Inflammatory macrophage treated with lipopolysaccharide for 4 hours (primary cell): Measurements from ENCODE around the gene ARHGAP8.
"Not testable (repeated sequence)": the region's sequence is repeated elsewhere in the genome, so short reads cannot be mapped to it uniquely, and the experiment has no call there.

Experiments
- DNase-seq: peaks from one replicate; pipeline ENCODE4 v3.0.0-alpha.2; 2020

ARHGAP8 gene

DNA sequence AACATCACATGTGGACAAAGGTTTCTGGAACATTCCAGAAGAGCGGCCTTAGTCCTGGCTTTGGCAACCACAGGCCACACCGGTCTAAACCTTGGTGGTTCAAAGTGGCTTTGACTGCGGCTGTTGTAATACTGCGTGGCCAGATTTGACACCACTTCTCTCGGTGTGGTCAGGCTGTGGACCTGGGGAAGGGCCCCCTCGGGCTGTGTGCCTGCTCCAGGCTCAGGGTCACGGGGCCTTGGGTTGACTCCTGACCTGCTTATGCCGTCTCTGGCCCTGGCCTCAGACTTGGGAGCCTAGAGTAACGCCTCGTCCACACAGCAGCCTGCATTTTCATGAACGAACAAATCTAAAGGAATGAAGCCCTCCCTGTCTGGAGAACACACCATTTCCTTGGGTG lies 139.4 kb downstream of the ARHGAP8 start:
- no peak for DNase-seq

DNA sequence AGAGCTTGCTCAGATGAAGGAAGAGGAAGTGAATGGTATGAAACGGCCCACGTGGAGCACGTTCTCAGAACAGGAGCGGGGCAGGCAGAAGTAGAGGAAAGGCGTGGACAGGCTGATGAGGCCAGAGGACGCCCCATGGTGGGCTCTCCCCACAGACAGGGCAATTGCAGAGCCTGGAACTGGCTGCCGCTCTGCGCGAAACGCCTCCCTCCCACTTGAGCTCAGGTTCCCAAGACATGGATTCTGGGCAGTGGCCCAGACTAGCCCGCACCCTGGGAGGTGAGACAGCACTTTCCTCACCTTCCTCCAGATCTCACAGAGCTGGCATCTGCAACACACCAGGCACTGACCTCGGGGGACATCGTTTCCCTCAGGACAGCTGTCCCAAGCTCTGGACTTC lies 139.9 kb downstream of the ARHGAP8 start:
- DNase-seq = no peak

DNA sequence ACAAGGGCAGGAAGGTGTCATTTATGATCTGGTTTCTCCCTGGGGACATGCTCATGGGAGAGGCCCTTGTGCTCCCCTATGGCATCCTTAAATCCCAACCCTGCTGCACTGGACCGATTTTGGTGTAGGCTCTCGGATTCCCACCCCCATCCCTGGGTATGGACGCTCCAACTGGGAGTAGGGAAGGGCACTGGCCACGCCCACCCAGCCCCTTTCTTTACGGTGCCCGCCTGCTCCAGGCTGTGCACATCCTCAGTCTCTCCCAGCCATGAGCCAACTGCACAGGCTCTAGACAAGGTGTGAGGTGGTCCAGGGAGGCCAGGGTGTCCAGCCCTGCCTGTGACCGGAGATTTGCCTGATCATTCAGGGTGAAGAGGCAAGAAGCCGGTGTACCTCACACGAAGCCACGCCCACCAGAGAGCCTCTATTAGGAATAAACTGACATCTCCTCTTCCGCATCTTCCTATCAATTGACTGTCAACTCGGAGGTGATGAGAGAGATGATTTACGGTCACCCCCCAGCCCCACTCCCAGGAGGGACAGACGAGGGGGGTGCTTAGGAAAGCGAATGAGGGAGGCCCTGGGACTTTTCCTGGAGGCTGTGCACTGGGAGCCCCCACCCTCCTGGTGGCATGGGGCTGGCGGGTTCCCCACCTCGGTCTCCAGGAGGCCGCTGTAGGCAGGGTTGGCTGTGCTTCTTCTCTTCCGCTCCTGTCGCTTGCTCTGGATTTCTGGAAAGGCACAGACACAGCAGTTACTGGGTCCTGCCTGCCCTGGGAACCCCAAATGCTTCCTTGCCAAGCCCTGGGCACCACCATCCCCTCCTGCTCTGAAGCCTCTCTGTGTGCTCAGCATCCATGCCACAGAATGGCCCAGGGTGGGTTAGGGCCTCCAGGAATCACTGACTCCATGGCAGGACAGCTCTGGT lies 140.7 kb downstream of the ARHGAP8 start:
- DNase-seq = no peak

DNA sequence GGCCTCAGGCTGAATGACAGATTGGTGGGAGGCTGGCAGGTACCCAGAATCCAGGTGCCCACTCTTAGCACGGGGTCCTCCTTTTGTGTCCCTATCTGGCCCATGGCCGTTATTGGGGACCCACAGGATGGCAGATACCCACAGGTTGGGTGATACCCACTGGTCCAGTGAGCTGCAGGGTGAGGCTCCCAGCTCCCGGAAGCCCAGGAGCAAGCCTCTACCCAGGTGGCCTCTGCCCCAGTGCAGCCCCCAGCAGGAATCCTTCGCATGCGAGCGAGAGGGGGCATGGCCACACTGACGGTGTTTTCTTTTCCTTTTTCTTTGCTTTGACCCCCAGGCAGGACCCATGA lies 141.3 kb downstream of the ARHGAP8 start:
- DNase-seq = no peak

DNA sequence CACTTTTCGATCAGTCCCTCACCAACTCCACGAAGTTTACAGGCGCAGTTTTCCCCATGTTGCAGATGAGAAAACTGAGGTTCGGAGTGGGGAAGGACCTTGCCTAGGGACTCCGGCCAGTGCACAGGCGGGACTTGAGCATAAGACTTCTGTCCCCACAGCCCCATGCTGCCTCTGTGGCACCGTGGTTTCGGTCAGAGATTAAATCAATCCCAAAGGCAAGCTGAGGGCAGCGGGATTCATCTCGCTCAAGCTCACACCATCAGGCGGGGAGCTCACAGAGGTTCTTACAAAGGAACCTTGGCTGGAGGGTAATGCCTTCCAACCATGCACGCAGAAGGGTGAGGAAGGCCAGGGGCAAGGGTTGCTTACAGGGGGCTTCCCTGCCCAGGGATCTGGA lies 141.9 kb downstream of the ARHGAP8 start:
- no peak for DNase-seq

DNA sequence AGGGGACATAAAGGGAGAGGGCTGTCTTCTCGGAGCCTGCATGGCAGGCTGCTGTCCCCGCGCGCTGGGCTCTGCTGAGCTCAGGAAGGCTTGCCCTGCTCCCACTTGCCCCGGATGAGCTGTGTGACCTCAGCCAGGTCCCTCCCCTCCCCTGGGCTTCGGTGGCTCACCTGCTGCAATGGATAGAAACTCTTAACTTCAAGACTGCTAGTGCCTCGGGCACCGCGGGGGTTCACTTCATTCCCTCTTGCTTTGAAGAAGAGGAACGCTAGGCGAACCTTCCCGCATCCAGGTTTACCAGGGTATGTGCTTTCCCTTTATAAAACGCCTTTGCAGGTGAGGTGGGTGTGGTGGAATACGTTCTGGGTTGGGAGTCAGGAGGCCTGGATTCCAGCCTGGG lies 142.4 kb downstream of the ARHGAP8 start:
- DNase-seq = no peak

DNA sequence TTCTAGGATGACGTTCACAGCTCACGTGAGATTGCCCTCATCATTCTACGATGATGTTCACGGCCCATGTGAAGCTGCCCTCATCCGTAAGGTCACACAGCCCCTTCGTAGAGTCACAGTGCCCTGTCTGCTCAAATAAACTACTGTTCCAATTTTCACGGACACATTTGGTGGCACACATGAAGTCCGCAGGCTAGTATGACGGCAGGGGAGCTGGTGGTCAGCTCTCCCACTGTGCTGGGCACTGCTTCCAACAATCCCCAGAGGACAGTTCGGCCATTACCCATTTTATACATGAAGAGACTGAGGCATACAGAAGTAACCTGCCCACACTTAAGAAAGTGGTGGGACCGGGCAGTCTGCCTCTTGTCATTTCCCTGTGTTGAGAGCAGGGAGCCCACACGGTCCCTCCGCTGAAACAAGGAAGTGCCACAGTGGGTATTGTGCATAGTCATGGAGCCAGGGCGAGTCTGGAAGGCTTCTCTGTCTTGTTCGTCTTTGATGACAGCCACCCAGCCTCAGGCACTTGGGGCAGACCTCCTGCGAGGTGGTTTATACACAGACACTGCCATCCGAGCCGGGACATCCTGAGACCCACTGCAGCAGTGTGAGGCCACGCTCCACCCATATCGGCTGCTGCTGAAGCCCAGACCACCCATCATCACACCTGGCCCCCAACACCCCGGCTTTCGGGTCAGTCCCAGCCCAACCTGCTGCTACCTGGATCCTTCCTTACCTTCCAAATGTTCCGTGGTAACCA lies 143.1 kb downstream of the ARHGAP8 start:
- DNase-seq = no peak

DNA sequence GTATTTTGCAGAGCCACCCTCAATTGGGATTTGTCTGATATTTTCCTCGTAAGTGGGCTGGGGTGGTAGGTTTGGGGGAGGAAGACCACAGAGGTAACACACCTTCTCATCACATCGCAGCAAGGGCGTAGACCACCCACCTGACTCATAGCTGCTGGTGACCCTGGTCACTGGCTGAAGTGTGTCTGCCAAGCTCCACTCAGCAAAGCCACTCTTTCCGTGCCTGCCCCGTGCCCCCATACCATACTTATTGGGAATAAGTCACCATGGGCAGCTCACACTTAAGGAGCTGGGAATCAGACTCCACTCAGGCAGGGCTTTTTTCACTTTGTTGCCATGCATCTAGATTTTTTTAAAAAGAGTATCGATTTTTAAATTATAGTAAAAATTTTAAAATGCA lies 145.9 kb downstream of the ARHGAP8 start:
- no peak for DNase-seq

DNA sequence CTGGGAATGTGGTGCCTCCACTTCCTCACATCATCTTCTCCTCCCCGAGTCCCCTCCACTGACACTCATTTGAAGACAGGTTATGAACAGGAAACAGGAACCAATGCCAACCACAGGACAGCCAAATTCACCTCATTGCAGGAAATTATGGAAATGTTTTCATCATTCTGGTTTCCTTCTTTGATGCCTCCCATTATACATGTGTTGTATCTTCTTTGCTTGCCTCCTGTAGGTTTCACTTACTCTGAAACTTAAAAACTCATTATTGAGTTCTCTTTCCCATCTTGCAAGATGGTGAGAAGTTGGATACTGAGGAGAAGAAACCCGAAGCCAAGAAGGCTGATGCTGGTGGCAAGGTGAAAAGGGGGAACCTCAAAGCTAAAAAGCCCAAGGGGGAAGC lies 148.9 kb downstream of the ARHGAP8 start:
- DNase-seq = no peak

DNA sequence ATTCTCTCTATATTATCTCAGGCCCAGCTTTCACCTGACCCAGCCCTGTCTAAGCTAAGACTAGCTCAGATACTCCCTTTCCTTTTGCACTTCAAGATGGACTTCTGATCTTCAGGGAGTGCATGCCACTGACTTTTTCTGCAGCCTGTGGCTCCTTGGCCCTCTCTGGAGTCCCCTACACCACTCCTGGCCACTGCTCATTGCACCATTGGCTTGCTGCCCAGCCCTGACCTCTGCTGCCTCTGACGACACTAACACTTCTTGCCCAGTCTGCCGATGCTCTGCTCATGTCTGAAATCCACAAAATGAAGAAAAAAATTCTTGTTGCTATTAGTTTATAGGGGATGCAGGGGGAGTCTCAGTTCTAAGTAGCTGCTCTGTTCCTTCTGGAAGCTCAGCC lies 150.8 kb downstream of the ARHGAP8 start:
- DNase-seq = not testable (repeated sequence)

DNA sequence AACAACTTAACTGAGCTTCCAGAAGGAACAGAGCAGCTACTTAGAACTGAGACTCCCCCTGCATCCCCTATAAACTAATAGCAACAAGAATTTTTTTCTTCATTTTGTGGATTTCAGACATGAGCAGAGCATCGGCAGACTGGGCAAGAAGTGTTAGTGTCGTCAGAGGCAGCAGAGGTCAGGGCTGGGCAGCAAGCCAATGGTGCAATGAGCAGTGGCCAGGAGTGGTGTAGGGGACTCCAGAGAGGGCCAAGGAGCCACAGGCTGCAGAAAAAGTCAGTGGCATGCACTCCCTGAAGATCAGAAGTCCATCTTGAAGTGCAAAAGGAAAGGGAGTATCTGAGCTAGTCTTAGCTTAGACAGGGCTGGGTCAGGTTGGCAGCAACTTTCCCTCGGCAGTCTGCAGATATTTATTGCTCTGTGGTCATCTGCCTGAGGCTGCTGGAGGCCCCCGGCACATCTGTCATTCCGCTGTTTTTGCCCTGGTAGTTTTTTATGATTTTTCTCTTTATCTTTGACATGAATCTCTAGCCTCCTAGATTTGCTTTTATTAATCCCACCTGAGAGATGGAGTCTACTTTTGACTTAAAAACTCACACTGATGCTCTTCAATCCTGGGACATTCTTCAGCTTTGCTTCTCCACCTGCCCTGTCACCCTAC lies 152.2 kb downstream of the ARHGAP8 start:
- DNase-seq = not testable (repeated sequence)

DNA sequence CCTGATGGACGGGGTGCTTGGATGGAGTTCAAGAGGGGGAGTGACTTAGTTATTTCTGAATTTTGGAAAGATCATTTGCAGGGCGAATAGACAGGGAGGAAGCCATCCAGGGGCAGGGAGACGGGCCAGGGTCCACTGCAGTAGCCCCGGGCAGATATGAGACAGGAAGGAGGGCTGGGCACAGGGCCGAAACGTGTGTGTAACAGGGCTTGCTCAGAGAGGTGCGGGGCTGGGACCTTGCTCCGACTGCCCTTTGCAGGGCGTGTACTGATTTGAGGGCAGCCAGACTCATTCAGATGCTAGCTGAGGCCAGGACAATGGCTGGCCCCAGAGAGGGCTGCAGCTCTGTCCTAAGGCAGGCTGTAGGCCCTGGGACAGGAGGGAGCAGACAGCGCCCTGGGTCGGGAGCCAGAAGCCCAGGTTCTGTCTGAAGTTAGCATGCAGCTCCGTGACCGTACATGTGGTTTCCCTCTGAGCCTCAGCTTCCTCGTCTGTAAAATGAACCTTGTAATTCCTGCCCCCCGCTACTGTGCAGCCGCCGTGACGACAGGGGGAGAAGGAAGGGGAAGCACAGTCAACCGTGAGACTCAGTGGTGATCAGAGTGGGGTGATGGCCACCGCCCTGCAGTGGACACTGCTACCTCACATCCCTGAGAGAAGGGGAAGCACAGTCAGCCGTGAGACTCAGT lies 154.0 kb downstream of the ARHGAP8 start:
- DNase-seq = no peak

DNA sequence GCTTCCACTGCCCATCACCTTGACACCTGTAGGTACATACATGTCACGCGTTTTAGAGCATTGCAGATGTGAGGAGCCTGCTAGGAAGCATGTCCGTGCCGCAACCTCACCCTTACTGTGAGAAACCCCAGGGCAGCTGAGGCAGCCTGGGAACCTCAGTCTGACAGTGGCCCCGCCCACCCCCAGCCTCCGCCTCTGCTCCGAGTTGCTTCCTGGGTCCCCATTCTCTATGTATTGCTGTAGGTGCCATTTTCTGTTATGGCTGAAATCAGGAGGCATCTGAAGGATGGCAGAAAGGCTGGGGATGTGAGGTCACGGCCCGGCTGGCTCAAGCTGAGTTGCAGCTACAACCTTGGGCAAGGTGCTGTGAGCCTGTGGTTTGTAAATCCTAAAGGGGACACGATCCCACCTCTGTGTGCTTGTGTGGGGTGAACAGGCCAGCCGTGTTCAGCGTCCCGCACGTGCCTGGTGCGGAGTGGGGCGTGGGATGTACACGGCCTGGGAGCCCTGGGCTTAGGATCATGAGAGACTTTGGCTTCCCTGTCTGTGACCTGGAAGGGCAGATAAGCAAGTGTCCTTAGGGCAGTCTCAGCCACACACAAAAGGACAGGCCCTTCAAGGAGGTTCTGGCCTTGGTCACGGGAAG lies 154.7 kb downstream of the ARHGAP8 start:
- DNase-seq = no peak

DNA sequence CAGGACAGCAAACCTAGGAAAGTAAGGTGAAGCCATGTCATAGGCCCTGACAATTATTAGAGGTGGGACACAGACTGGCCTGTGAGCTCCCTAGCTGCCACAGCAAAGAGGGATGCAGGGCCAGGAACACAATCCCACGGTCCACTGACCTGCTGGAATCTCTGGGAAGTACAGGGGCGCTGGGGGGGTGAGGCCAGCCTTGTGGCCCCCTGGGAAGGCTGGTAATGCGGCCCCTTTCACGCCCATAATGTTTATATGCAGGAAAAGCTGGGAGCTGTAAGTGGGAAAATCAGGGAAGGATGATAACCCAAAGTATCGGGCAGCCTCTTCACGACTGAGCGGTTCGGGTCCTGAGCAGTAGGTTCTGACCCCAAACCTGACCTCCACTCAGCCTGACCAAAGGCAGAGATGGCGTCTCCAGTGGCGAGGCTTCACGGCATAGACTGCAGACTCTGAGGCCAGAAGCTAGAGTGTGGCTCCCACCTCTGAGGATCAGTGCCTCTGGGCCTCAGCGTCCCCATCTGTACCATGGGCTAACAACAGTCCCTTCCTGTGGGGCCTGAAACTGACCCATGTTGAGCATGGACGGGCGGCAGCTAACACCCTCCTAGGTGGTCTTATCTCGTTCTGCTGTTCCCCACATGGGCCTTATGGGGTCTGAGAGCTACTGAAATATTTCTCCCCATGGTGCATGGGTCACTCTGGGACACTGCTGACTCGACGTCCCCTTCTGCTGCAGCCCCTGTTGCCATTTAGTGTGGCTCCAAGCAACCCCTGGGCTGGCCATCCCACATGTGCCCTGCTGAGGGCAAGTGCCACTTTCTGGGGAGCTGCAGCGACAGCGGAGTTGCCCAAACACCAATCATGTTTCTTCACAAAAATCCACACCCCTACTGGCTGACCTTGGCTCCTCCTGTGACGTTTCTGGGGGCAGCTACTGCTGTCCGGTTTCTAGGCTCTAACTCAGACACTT lies 155.7 kb downstream of the ARHGAP8 start:
- DNase-seq = no peak

DNA sequence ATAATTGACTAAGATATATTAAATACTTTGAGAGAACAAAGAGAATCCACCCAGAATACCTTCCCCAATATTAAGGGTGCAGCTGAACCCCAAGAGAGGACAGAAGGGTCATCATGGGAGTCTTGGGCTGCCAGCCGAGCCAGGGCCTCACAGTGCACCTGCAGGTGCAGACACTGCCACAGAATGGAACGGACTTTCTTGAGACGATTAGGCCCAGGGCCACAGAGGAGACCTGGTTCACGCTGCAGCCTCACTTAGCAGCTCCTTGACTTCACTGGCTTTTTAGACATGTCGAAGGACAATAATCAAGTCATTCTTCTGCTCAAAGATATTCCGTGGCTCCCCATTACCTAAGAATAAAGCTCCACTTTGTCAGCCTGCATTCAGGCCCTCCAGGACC lies 156.9 kb downstream of the ARHGAP8 start:
- no peak for DNase-seq
